Measurements from ENCODE around the gene FAF1.

FAF1 gene

DNA sequence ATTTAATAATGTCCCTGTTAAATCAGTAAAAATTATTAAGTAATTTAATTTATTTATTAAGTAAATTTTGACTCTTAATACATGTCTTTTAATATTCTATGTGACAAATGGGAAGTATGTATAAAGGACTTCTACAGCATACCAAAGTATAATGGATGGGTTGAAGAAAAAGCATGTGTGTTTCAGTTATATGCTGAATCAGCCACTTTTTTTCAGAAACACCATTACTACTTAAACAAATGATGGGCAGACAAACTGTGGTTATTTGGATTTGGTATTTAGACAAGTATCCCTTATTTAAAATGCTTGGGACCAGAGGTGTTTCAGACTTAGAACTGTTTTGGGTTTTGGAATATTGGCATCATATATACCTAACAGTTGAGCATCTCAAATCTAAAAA is 360.5 kb downstream of the FAF1 start:
- Histone ChIP-seq H3K79me2 (ENCODE audit: control insufficient read depth, low read length) (no peaks in the 10 kb centered on the region), H3K9me2 (replicated peaks; ENCODE audit: control insufficient read depth, low read length) (no peaks in the 10 kb centered on the region), H3K27ac (ENCODE audit: low read depth, low read length) (no peak overlapping the region), H3K36me3 (ENCODE audit: control insufficient read depth, low read length) (peaks cover 3% of the 10 kb centered on the region; the same call in 1 of the 2 replicates), H3F3A (ENCODE audit: control insufficient read depth, insufficient read depth) (no peaks in the 10 kb centered on the region), H3K4me3 (ENCODE audit: low read length) (no peak overlapping the region), H3K9me3 (ENCODE audit: control insufficient read depth, insufficient read depth, low read length) (no peaks in the 10 kb centered on the region), H3K4me2 (ENCODE audit: low read length) (no peak overlapping the region), H3K27me3 (ENCODE audit: control insufficient read depth, low read length) (no peaks in the 10 kb centered on the region), H3K4me1 (ENCODE audit: control insufficient read depth, low read length) (no peaks in the 10 kb centered on the region), H4K20me1 (ENCODE audit: control insufficient read depth, insufficient read depth, low read depth, low read length) (no peaks in the 10 kb centered on the region)
- TF ChIP-seq, protein P1, sequence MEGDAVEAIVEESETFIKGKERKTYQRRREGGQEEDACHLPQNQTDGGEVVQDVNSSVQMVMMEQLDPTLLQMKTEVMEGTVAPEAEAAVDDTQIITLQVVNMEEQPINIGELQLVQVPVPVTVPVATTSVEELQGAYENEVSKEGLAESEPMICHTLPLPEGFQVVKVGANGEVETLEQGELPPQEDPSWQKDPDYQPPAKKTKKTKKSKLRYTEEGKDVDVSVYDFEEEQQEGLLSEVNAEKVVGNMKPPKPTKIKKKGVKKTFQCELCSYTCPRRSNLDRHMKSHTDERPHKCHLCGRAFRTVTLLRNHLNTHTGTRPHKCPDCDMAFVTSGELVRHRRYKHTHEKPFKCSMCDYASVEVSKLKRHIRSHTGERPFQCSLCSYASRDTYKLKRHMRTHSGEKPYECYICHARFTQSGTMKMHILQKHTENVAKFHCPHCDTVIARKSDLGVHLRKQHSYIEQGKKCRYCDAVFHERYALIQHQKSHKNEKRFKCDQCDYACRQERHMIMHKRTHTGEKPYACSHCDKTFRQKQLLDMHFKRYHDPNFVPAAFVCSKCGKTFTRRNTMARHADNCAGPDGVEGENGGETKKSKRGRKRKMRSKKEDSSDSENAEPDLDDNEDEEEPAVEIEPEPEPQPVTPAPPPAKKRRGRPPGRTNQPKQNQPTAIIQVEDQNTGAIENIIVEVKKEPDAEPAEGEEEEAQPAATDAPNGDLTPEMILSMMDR (IDR thresholded peaks at IDR 0.05; ENCODE audit: low read depth, low read length, poor library complexity, severe bottlenecking): no peak
- no peak for TF ChIP-seq EZH2phosphoT487 (IDR thresholded peaks at IDR 0.05; ENCODE audit: borderline replicate concordance, low read length)

- peaks cover 3% of the 10 kb centered on the region; the same call in 1 of the 2 replicates for H3K36me3 ChIP-seq (ENCODE audit: control insufficient read depth, low read length)
- no peak overlapping the region for H3K4me3 ChIP-seq (ENCODE audit: low read length)
- no peak overlapping the region for H3K27ac ChIP-seq (ENCODE audit: low read depth, low read length)
- H3K4me1 ChIP-seq (ENCODE audit: control insufficient read depth, low read length): no peaks in the 10 kb centered on the region
- H3K9me3 ChIP-seq (ENCODE audit: control insufficient read depth, insufficient read depth, low read length): no peaks in the 10 kb centered on the region
- no peaks in the 10 kb centered on the region for H3F3A ChIP-seq (ENCODE audit: control insufficient read depth, insufficient read depth)
- no peaks in the 10 kb centered on the region for H3K9me2 ChIP-seq (replicated peaks; ENCODE audit: control insufficient read depth, low read length)
- H4K20me1 ChIP-seq (ENCODE audit: control insufficient read depth, insufficient read depth, low read depth, low read length): no peaks in the 10 kb centered on the region
- no peak overlapping the region for H3K4me2 ChIP-seq (ENCODE audit: low read length)
- no peaks in the 10 kb centered on the region for H3K27me3 ChIP-seq (ENCODE audit: control insufficient read depth, low read length)
- H3K79me2 ChIP-seq (ENCODE audit: control insufficient read depth, low read length): no peaks in the 10 kb centered on the region
- TF ChIP-seq EZH2phosphoT487 (IDR thresholded peaks at IDR 0.05; ENCODE audit: borderline replicate concordance, low read length): no peak
- TF ChIP-seq, protein P1 (IDR thresholded peaks at IDR 0.05; ENCODE audit: low read depth, low read length, poor library complexity, severe bottlenecking): no peak
Observed at GRCh38 chr1:50595874-50596273, 364.2 kb downstream of the FAF1 start.

DNA sequence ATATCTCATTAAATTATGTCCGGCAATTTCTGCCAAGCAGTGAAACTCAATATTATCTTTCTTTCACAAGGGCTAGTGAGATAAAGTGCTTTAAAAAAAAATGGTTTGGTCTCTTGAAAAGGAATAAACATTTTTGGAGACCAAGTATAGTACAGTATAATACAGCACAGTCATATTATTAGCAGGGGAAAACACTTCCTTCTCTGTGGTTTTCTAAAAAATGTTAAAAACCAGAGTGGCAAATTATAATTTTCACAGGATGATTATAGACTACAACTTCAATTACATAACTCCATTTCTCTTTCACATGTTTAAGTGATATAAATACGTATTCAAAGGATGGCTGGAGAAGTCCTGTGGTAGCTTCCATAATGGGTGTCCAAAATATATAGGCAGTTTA is 366.6 kb downstream of the FAF1 start:
- no peak overlapping the region for H3K27ac ChIP-seq (ENCODE audit: low read depth, low read length)
- no peak for TF ChIP-seq EZH2phosphoT487 (IDR thresholded peaks at IDR 0.05; ENCODE audit: borderline replicate concordance, low read length)
- TF ChIP-seq, protein P1 (IDR thresholded peaks at IDR 0.05; ENCODE audit: low read depth, low read length, poor library complexity, severe bottlenecking): no peak

More for the DNA sequence above, 366.6 kb downstream of the FAF1 start:
- H4K20me1 ChIP-seq (ENCODE audit: control insufficient read depth, insufficient read depth, low read depth, low read length): no peaks in the 10 kb centered on the region
- H3K4me2 ChIP-seq (ENCODE audit: low read length): no peak overlapping the region
- no peaks in the 10 kb centered on the region for H3K9me2 ChIP-seq (replicated peaks; ENCODE audit: control insufficient read depth, low read length)
- peaks cover 6% of the 10 kb centered on the region; the same call in 1 of the 2 replicates for H3K36me3 ChIP-seq (ENCODE audit: control insufficient read depth, low read length)
- no peak overlapping the region for H3K4me3 ChIP-seq (ENCODE audit: low read length)
- no peaks in the 10 kb centered on the region for H3K4me1 ChIP-seq (ENCODE audit: control insufficient read depth, low read length)
- no peaks in the 10 kb centered on the region for H3K79me2 ChIP-seq (ENCODE audit: control insufficient read depth, low read length)
- H3F3A ChIP-seq (ENCODE audit: control insufficient read depth, insufficient read depth): no peaks in the 10 kb centered on the region
- no peaks in the 10 kb centered on the region for H3K9me3 ChIP-seq (ENCODE audit: control insufficient read depth, insufficient read depth, low read length)
- no peaks in the 10 kb centered on the region for H3K27me3 ChIP-seq (ENCODE audit: control insufficient read depth, low read length)

Data from DOHH2 (cell line).